Stimulated activated CD8-positive, alpha-beta memory T cell treated with anti-CD3 and anti-CD28 coated beads, Interleukin-7, amount 100 ng/mL, for 48 hours (primary cell): ENCODE measurements around the gene PRXL2B.
"Not testable (repeated sequence)": the region's sequence is repeated elsewhere in the genome, so short reads cannot be mapped to it uniquely, and the experiment has no call there.

Experiments
- DNase-seq, 2 donors: peaks; one replicate each; pipeline ENCODE4 v3.0.0-alpha.2; 2020; ENCODE audit warnings: low read depth in 1 of 2; ENCODE audit errors: extremely low read depth in 1 of 2

Gene PRXL2B

DNA sequence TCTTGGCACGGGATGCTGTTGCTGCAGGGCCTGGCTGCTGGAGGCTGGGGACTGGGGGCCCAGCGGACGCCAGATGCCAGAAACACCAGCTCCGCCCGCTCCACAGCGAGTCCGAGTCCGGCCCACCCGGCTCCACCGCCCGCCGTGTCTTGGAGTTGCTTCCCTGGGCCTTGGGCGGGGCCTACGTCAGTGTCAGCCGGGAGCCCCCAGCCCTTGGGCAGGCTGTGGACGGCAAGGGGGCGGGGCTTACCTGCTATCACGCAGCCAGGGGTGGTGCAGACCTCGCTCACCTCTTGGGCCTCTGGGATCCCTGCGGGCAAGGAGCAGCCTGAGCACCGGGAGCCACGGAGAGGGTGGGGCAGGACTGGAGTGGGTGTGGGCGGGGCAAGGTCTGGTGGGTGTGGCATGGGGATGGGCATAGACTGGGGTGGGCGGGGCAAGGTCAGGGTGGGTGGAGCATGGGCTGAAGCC, 24.5 kb downstream of the PRXL2B start:
- DNase-seq, result peak in 1 of 2 donors; percentile 24

GRCh38 chr1:2611621-2612437, 25.3 kb downstream of the PRXL2B start:
- no peak for DNase-seq

- no peak for DNase-seq
These were observed 26.2 kb downstream of the PRXL2B start for GRCh38 chr1:2612591-2613365.

DNA sequence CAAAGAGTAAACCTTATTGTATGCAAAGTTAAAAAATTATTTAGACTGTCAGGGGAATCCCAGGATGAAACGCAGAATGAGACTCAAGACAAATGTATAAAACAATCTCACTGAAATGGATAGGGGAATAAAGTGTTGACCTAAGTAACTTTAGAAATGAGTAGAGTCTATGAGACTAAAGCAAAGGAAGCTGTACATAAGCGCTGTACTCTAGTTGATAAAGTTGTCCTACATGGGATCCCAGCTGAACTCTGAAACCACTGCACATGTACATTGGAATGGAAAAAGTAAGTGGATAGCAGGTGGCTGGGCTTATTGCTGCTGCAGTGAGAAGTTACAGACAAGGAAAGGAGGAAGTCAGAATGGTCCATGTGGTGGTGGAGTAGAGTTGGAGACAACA, 27.6 kb downstream of the PRXL2B start:
- no peak for DNase-seq

GRCh38 chr1:2617971-2618470, 31.4 kb downstream of the PRXL2B start:
- no peak for DNase-seq

DNA sequence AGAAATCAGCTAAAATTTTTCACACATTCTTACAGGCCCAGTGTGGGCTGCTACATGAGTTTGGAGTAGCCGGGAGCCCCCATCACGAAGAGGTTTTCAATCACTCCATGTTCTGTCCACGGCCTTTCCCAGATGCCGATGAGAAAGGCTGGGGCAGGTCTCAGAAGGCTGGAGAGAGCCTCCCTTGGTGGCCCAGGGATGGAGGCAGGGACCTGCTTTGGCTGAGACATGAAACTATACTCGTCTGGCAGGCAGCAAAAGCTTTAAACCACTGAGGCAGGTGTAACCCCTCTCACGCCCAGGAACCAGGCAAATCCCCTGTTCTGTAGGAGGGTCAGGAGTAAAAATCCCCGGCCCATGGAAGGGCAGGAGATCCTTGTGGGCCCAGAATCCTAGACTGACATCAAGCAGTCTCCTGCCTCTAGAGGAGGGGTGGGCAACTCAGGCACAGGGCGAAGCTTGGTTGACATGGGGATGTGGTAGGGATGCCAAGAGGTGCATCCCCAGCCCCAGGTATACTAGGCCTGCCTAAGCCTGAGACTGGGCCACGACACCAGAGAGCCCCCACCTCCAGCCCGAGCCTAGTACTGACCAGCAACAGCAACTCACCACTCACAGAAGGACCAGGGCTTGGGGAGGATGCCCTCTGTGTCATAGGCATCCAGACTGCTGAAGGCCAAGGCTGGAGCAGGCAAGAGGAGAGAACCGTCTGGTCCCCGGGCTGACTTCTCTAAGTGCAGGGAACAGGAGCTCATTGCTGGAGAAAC, 37.2 kb downstream of the PRXL2B start:
- DNase-seq, result no peak

- DNase-seq, result no peak
These were observed 38.2 kb downstream of the PRXL2B start for GRCh38 chr1:2624735-2625300.

DNA sequence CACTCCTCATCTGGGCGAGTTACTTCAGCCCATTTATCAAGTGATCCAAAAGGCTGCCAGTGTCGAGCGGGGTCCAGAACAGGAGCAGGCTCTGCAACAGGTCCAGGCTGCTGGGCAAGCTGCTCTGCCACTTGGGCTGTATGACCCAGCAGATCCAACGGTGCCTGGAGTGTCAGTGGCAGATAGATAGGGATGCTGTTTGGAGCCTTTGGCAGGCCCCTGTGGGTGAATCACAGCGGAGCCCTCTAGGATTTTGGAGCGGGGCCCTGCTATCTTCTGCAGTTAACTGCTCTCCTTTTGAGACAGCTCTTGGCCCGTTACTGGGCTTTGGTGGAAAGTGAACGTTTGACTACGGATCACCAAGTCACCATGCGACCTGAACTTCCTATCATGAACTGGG, 38.7 kb downstream of the PRXL2B start:
- DNase-seq, result no peak

GRCh38 chr1:2625748-2626147, 39.2 kb downstream of the PRXL2B start:
- not testable (repeated sequence) for DNase-seq

- DNase-seq, result no peak
These were observed 41.2 kb downstream of the PRXL2B start for GRCh38 chr1:2627746-2628145.

- DNase-seq, result no peak
These were observed 41.8 kb downstream of the PRXL2B start for GRCh38 chr1:2628191-2628932.

GRCh38 chr1:2628933-2629626, 42.5 kb downstream of the PRXL2B start:
- DNase-seq, result no peak

- DNase-seq, result no peak
These were observed 43.3 kb downstream of the PRXL2B start for GRCh38 chr1:2629627-2630497.

- no peak for DNase-seq
These were observed 44.0 kb downstream of the PRXL2B start for GRCh38 chr1:2630498-2631135.

DNA sequence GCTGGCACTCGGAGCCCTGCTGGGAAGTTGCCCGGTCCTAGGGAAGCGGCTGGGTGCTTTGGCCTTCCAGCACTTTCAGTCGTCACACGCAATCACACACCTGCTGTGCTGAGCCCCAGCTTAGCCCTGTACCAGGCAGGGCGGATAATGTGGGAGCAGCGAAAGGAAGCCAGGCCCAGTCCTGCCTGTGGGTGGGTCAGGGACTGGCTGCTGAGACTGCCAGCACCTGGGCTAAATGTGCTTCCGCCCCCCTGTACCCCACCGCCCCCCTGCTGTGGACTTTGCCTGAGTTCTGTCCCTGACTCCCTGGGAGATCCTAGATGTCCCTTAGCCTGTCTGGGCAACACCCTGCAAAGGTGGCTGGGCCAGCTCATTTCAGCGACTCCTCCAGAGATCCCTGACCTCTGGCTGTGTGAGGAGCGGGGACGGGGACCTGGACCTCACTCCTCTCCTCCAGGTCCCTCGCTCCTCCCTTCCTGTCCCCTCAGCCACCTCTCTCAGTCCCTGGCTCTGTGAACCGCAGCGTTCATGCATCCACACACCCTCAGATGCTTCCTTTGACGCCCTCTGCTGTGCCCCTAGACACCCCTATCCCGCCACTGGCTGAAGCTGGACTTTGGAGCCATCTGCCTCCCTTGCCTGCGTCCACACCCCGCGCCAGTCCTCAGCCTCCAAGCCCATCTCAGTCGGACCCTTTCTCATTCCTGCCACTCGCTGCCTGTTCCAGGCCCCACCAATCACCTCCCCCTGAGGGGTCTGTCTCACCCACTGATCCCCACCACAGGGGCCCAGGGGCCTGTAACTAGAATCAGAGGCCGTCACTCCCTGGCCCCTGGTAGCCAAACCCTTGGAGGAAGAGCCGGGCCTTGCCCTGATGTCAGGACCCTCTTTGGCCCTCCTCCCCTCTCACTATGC, 44.8 kb downstream of the PRXL2B start:
- no peak for DNase-seq

DNA sequence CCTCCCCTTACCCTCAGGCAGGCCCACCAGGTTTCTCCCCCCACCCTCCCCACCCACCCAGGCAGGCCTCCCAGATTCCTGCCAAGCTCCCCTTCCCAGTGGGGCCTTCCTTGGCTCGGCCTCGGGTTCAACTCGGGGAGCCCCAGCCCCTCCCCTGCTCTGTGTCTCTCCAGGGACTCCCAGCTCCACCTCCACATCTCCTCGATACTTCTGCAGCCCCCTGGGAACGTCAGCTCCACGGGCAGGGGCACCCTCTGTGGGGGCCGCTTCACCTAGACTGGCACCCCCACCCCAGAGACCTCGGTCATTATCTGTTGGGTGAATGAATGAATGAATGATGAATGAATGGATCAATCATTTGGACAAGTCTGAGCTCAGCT, 45.5 kb downstream of the PRXL2B start:
- DNase-seq, result no peak
